AG04449 (cell line): ENCODE measurements around the gene AP4B1.

Source experiments
- CTCF ChIA-PET: fragments of 350-600 bp; formaldehyde crosslinking; extraction: SDS; loops from one replicate; lab custom pipeline; 2021; ENCODE audit warnings: antibody characterized with exemption; lab: Yijun Ruan, JAX
- POLR2A ChIA-PET: fragments of 400-600, 350-600 bp; formaldehyde crosslinking; extraction: SDS; loops from one replicate; lab custom pipeline; 2020; ENCODE audit warnings: antibody characterized with exemption, inconsistent platforms; lab: Yijun Ruan, JAX
- DNase-seq: peaks from one replicate; pipeline ENCODE4 v3.0.0-alpha.2; 2010; ENCODE audit warnings: low read depth, low spot score
- H3K4me3 ChIP-seq: 2 replicates; pipeline ENCODE4 v1.5.1; 2011; ENCODE audit warnings: low read depth, mild to moderate bottlenecking, control low read depth, low read length
- CTCF ChIP-seq: IDR thresholded peaks from one replicate; pipeline ENCODE4 v1.5.1; 2011; ENCODE audit warnings: mild to moderate bottlenecking, moderate library complexity, low read length, control low read depth, inconsistent platforms; ENCODE audit not compliant: insufficient read depth; ENCODE audit errors: missing control alignments

AP4B1 gene

GRCh38 chr1:113886417-113887401, 17.9 kb downstream of the AP4B1 start:
- no peak overlapping the region for H3K4me3 ChIP-seq
- DNase-seq, result no peak
- TF ChIP-seq CTCF, result no peak
- CTCF ChIA-PET, result no interaction called here
- POLR2A ChIA-PET, result no interaction called here

GRCh38 chr1:113881661-113882060, 22.9 kb downstream of the AP4B1 start:
- ChIA-PET POLR2A (no interaction called here), CTCF (interaction anchor here (0.9 to 2.0 kb wide), 5 partner anchors 11 to 64 kb away, joined by 3 to 9 read pairs (median 3); no protein-coding TSS in a partner anchor)
- no peak for DNase-seq
- TF ChIP-seq CTCF, result no peak
- no peak overlapping the region for H3K4me3 ChIP-seq

GRCh38 chr1:113879739-113880038, 24.9 kb downstream of the AP4B1 start:
- no peak for DNase-seq
- H3K4me3 ChIP-seq, result no peak overlapping the region
- no peak for TF ChIP-seq CTCF
- POLR2A ChIA-PET, result no interaction called here
- CTCF ChIA-PET, result interaction anchor here (1.6 to 2.9 kb wide), 2 partner anchors 44 to 98 kb away, joined by 4 to 12 read pairs; no protein-coding TSS in a partner anchor

GRCh38 chr1:113876176-113876575, 28.4 kb downstream of the AP4B1 start:
- H3K4me3 ChIP-seq, result no peak overlapping the region
- DNase-seq, result no peak
- no peak for TF ChIP-seq CTCF
- ChIA-PET CTCF (interaction anchor here (1.0 to 1.7 kb wide), 2 partner anchors 8 to 41 kb away, joined by 3 to 6 read pairs; no protein-coding TSS in a partner anchor), POLR2A (no interaction called here)

- ChIA-PET CTCF (interaction anchor here (1.7 kb wide), 1 partner anchor 40 kb away, joined by 6 read pairs; no protein-coding TSS in a partner anchor), POLR2A (no interaction called here)
- no peak for TF ChIP-seq CTCF
- DNase-seq, result no peak
- no peak overlapping the region for H3K4me3 ChIP-seq
These were observed 28.9 kb downstream of the AP4B1 start for GRCh38 chr1:113875714-113876113.
